ENCODE measurements around the gene PRUNE2.

DNA sequence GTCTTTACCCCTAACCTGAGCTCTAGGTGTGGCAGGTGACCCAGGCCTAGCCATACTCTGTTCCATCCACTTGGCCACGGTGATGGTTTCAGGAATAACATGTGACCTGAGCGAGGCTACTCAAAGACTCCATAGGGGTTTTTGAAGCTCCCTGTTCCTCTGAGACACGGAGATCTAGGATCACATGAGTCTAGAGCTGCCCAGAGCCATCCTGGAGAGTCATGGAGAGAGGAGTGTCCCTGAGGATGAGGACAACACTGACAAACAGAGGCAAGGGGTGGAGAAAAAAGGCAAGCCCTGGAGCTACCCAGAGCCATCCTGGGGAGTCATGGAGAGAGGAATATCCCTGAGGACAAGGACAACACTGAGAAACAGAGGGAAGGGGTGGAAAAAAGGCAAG lies 171.2 kb downstream of the PRUNE2 start:
- TF ChIP-seq POLR2AphosphoS5 (IDR thresholded peaks at IDR 0.05) (no peak), POLR2A (IDR thresholded peaks at IDR 0.05) (no peak), EP300 (IDR thresholded peaks at IDR 0.05) (no peak)
- TF ChIP-seq, protein P1, sequence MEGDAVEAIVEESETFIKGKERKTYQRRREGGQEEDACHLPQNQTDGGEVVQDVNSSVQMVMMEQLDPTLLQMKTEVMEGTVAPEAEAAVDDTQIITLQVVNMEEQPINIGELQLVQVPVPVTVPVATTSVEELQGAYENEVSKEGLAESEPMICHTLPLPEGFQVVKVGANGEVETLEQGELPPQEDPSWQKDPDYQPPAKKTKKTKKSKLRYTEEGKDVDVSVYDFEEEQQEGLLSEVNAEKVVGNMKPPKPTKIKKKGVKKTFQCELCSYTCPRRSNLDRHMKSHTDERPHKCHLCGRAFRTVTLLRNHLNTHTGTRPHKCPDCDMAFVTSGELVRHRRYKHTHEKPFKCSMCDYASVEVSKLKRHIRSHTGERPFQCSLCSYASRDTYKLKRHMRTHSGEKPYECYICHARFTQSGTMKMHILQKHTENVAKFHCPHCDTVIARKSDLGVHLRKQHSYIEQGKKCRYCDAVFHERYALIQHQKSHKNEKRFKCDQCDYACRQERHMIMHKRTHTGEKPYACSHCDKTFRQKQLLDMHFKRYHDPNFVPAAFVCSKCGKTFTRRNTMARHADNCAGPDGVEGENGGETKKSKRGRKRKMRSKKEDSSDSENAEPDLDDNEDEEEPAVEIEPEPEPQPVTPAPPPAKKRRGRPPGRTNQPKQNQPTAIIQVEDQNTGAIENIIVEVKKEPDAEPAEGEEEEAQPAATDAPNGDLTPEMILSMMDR (IDR thresholded peaks at IDR 0.05) = no peak
